ENCODE measurements around the gene RPL29. TPM values are rescaled to one million over a fixed set of nuclear protein-coding genes. Genes with fewer than 3 reads are reported as not detected.
"Not testable (repeated sequence)": the region's sequence is repeated elsewhere in the genome, so short reads cannot be mapped to it uniquely, and the experiment has no call there.

The RPL29 gene
- total and polyA plus RNA-seq, 5 donors from 2014 or later = 1,128 to 1,661 (median 1,243) TPM

DNA sequence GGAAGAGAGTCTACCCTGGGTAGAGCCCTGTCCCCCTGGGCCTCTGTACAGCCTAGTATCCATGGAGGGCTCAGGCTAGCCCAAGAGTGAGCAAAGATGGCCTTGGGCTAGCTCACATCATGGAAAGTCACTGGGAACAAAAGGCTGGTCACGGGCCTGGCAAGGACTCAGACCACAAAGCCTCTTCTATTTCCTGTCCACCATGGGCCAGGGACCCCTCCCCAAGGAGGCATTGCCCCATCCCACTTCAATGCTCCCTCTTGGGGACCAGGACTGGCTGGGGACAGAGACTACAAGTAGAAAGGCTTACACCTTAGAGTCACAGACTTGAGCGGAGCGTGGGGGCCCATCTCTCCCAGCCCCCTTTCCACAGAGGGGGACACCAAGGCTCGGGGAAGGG lies 43.7 kb upstream of the RPL29 start:
- DNase-seq (no peak), ATAC-seq (ENCODE audit: low read depth in 2 of 2) (no peak)
- no peaks in the 10 kb centered on the region for H3K27me3 Mint-ChIP-seq
- no peaks in the 10 kb centered on the region for H3K36me3 ChIP-seq (ENCODE audit: control insufficient read depth, insufficient read depth, low read length)
- H3K27ac ChIP-seq (ENCODE audit: insufficient read depth, low read length, poor library complexity, severe bottlenecking) = no peak overlapping the region
- H3K27ac Mint-ChIP-seq = no peak overlapping the region
- no peak overlapping the region for H3K4me3 ChIP-seq (ENCODE audit: low read depth, low read length)
- no peaks in the 10 kb centered on the region for H3K9me3 ChIP-seq (ENCODE audit: control insufficient read depth in 2 of 2, low read length in 2 of 2)
- peaks cover 0 to 22% (median under 1%) of the 10 kb centered on the region in 4 donors for H3K4me1 Mint-ChIP-seq
- no peaks in the 10 kb centered on the region for H3K27me3 ChIP-seq (ENCODE audit: control insufficient read depth, insufficient read depth, low read length)
- H3K9me3 Mint-ChIP-seq = no peaks in the 10 kb centered on the region
- no peak overlapping the region for H3K4me3 Mint-ChIP-seq
- H3K36me3 Mint-ChIP-seq = no peaks in the 10 kb centered on the region
- no peaks in the 10 kb centered on the region for H3K4me1 ChIP-seq (ENCODE audit: control insufficient read depth, insufficient read depth, low read length, poor library complexity, severe bottlenecking)

DNA sequence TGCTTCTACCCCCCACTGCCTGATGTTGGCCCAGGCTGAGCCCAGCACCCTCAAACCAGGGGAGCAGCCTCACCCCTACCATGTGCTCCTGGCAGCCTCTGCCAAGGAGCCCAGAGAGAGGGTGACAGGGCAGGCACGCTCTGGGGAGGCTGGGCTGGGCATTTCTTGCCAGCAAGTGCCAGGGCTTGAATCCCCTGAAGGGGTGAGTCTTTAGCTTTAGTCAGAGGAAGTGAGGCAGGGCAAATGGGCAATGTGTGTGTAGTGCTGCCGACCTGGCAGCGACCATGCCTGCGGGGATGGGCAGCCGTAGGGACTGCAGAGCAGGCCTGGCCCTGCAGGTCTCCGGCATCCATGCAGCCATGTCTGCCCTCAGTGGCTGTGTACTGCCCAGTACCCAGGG lies 42.5 kb upstream of the RPL29 start:
- ATAC-seq (ENCODE audit: low read depth in 2 of 2) = no peak

DNA sequence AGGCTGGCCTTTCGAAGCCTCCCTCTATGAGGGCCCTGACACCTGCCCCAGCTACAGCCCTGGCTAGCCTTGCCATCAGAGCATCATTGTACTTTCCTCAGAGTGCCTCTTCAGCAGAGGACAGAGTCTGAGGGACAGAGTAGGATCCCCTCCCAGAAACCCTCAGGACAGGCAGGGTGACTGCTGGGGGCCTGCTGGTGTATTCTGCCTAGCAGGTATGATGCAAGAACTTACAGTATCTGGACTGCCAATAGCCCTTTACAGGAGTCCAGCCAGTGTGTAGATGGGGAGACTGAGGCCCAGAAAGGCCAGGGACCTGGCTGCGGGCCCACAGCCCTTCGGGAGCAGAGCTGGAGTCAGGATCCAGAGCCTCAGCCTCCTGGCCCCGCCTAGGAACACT lies 41.6 kb upstream of the RPL29 start:
- Histone ChIP-seq H3K4me3 (ENCODE audit: low read depth, low read length) (no peak overlapping the region), H3K9me3 (ENCODE audit: control insufficient read depth in 2 of 2, low read length in 2 of 2) (no peaks in the 10 kb centered on the region)
- H3K27ac Mint-ChIP-seq = peak overlapping the region in 1 of 3 donors; percentile 55

More for the DNA sequence above, 42.5 kb upstream of the RPL29 start:
- no peaks in the 10 kb centered on the region for H3K27me3 Mint-ChIP-seq
- no peaks in the 10 kb centered on the region for H3K36me3 Mint-ChIP-seq
- H3K9me3 ChIP-seq (ENCODE audit: control insufficient read depth in 2 of 2, low read length in 2 of 2) = no peaks in the 10 kb centered on the region
- no peak overlapping the region for H3K4me3 ChIP-seq (ENCODE audit: low read depth, low read length)
- H3K36me3 ChIP-seq (ENCODE audit: control insufficient read depth, insufficient read depth, low read length) = no peaks in the 10 kb centered on the region
- no peaks in the 10 kb centered on the region for H3K4me1 ChIP-seq (ENCODE audit: control insufficient read depth, insufficient read depth, low read length, poor library complexity, severe bottlenecking)
- no peak for DNase-seq
- no peak overlapping the region for H3K4me3 Mint-ChIP-seq
- H3K27ac ChIP-seq (ENCODE audit: insufficient read depth, low read length, poor library complexity, severe bottlenecking) = no peak overlapping the region
- H3K9me3 Mint-ChIP-seq = no peaks in the 10 kb centered on the region
- H3K4me1 Mint-ChIP-seq = peaks cover 0 to 16% (median under 1%) of the 10 kb centered on the region in 4 donors
- no peak overlapping the region for H3K27ac Mint-ChIP-seq
- no peaks in the 10 kb centered on the region for H3K27me3 ChIP-seq (ENCODE audit: control insufficient read depth, insufficient read depth, low read length)

DNA sequence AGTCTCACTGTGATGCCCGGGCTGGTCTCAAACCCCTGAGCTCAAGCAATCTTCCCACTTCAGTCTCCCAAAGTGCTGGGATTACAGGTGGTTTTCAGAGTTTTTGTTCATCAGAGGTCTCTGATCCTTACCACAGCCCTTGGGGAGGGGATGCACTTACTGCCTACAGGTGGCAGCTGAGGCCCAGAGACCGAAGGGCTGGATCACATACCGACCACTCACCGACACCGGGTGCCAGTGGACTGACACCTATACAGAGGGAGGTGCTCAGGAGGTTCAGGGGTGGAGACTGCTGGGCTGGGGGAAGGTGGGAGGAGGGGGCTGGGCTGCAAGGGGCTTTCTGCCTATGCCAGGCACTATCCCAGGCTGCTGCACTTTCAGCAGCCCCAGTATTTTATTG lies 41.1 kb upstream of the RPL29 start:
- Histone ChIP-seq H3K27ac (ENCODE audit: insufficient read depth, low read length, poor library complexity, severe bottlenecking) (no peak overlapping the region), H3K36me3 (ENCODE audit: control insufficient read depth, insufficient read depth, low read length) (no peaks in the 10 kb centered on the region), H3K27me3 (ENCODE audit: control insufficient read depth, insufficient read depth, low read length) (no peaks in the 10 kb centered on the region), H3K9me3 (ENCODE audit: control insufficient read depth in 2 of 2, low read length in 2 of 2) (no peaks in the 10 kb centered on the region), H3K4me3 (ENCODE audit: low read depth, low read length) (no peak overlapping the region), H3K4me1 (ENCODE audit: control insufficient read depth, insufficient read depth, low read length, poor library complexity, severe bottlenecking) (no peaks in the 10 kb centered on the region)
- H3K27ac Mint-ChIP-seq = peak overlapping the region in 1 of 3 donors; percentile 52
- ATAC-seq (ENCODE audit: low read depth in 2 of 2) (peak; percentile 36 to 57), DNase-seq (peak in 1 of 3 donors; percentile 41)
- no peaks in the 10 kb centered on the region for H3K36me3 Mint-ChIP-seq
- H3K27me3 Mint-ChIP-seq = no peaks in the 10 kb centered on the region
- H3K4me1 Mint-ChIP-seq = peaks cover 0 to 8% (median under 1%) of the 10 kb centered on the region in 4 donors
- peak overlapping the region in 1 of 4 donors; percentile 74 for H3K4me3 Mint-ChIP-seq
- no peaks in the 10 kb centered on the region for H3K9me3 Mint-ChIP-seq

More for the DNA sequence above, 41.6 kb upstream of the RPL29 start:
- no peak for DNase-seq
- Mint-ChIP-seq H3K36me3 (no peaks in the 10 kb centered on the region), H3K27me3 (no peaks in the 10 kb centered on the region), H3K9me3 (no peaks in the 10 kb centered on the region), H3K4me3 (no peak overlapping the region), H3K4me1 (peaks cover 0 to 13% (median under 1%) of the 10 kb centered on the region in 4 donors)
- ATAC-seq (ENCODE audit: low read depth in 2 of 2) = no peak
- Histone ChIP-seq H3K27ac (ENCODE audit: insufficient read depth, low read length, poor library complexity, severe bottlenecking) (no peak overlapping the region), H3K36me3 (ENCODE audit: control insufficient read depth, insufficient read depth, low read length) (no peaks in the 10 kb centered on the region), H3K4me1 (ENCODE audit: control insufficient read depth, insufficient read depth, low read length, poor library complexity, severe bottlenecking) (no peaks in the 10 kb centered on the region), H3K27me3 (ENCODE audit: control insufficient read depth, insufficient read depth, low read length) (no peaks in the 10 kb centered on the region)

DNA sequence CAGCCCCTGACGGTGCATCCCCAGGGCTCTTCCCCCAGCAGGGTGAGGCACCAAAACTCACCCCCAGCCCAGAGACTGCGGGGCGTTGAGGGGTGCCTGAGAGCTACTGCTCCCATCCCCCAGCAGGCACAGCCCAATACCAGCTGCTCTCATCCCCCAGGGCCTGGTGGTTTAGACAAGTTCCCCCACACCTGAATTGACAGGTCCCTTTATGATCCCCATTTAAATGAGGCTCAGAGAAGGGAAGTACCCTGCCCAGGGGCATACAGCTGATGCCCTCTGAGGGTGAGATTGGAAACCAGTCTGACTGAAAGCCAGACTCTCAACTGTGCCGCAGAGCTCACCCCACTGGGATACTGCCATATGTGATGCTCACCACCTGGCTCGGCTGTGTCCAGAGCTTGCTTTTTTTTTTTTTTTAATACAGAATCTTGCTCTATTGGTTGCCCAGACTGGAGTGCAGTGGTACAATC lies 40.6 kb upstream of the RPL29 start:
- Histone ChIP-seq H3K36me3 (ENCODE audit: control insufficient read depth, insufficient read depth, low read length) (no peaks in the 10 kb centered on the region), H3K27me3 (ENCODE audit: control insufficient read depth, insufficient read depth, low read length) (no peaks in the 10 kb centered on the region), H3K9me3 (ENCODE audit: control insufficient read depth in 2 of 2, low read length in 2 of 2) (no peaks in the 10 kb centered on the region), H3K4me1 (ENCODE audit: control insufficient read depth, insufficient read depth, low read length, poor library complexity, severe bottlenecking) (no peaks in the 10 kb centered on the region), H3K4me3 (ENCODE audit: low read depth, low read length) (no peak overlapping the region), H3K27ac (ENCODE audit: insufficient read depth, low read length, poor library complexity, severe bottlenecking) (no peak overlapping the region)
- Mint-ChIP-seq H3K4me1 (peaks cover 0 to 6% (median 0%) of the 10 kb centered on the region in 4 donors), H3K36me3 (no peaks in the 10 kb centered on the region), H3K4me3 (no peak overlapping the region), H3K27me3 (no peaks in the 10 kb centered on the region), H3K9me3 (no peaks in the 10 kb centered on the region), H3K27ac (peak overlapping the region in 1 of 3 donors; percentile 52)
- DNase-seq (no peak), ATAC-seq (ENCODE audit: low read depth in 2 of 2) (no peak)

DNA sequence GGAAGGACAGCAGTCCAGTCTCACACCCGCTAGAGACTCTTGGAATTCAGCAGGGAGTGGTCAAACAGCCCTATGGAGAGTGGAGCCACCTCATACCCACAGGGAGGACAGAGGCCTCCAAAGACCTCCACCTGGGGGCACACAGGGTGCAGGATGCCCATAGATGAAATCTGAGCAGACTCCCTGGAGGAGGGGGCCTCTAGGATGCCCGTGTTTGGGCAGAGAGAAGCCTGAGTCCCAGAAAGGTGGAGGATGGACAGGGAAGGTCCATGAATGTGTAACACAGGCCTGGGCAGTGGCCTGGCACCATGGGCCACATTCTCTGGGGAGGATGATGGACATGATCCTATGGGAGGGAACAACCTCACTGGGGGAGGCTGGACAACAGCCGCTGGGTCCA lies 39.0 kb upstream of the RPL29 start:
- no peaks in the 10 kb centered on the region for H3K36me3 Mint-ChIP-seq
- H3K36me3 ChIP-seq (ENCODE audit: control insufficient read depth, insufficient read depth, low read length) = no peaks in the 10 kb centered on the region
- no peaks in the 10 kb centered on the region for H3K9me3 ChIP-seq (ENCODE audit: control insufficient read depth in 2 of 2, low read length in 2 of 2)
- H3K27me3 Mint-ChIP-seq = peaks cover 4% of the 10 kb centered on the region
- no peak overlapping the region for H3K27ac Mint-ChIP-seq
- no peak overlapping the region for H3K4me3 Mint-ChIP-seq
- no peaks in the 10 kb centered on the region for H3K4me1 ChIP-seq (ENCODE audit: control insufficient read depth, insufficient read depth, low read length, poor library complexity, severe bottlenecking)
- H3K4me3 ChIP-seq (ENCODE audit: low read depth, low read length) = no peak overlapping the region
- no peaks in the 10 kb centered on the region for H3K27me3 ChIP-seq (ENCODE audit: control insufficient read depth, insufficient read depth, low read length)
- DNase-seq (no peak), ATAC-seq (ENCODE audit: low read depth in 2 of 2) (no peak)
- H3K9me3 Mint-ChIP-seq = no peaks in the 10 kb centered on the region
- no peak overlapping the region for H3K27ac ChIP-seq (ENCODE audit: insufficient read depth, low read length, poor library complexity, severe bottlenecking)
- no peaks in the 10 kb centered on the region for H3K4me1 Mint-ChIP-seq

DNA sequence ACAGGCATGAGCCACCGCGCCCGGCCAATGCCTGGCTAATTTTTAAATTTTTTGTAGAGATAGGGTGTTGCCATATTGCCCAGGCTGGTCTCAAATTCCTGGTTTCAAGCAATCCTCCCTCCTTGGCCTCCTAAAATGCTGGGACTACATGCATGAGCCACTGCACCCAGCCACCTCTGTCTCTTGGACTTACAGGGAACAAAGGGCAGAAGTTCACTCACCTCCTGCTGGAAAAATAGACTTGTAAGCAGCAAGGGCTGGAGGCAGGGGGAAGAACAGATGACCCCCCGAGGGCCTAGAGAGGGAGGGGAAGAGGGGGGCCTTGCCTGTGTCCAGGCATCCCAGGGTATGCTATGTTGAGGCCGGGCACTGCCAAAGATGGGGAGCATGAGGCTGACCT lies 38.5 kb upstream of the RPL29 start:
- no peak overlapping the region for H3K4me3 Mint-ChIP-seq
- H3K27ac ChIP-seq (ENCODE audit: insufficient read depth, low read length, poor library complexity, severe bottlenecking) = no peak overlapping the region
- H3K36me3 Mint-ChIP-seq = no peaks in the 10 kb centered on the region
- H3K4me1 Mint-ChIP-seq = no peaks in the 10 kb centered on the region
- no peaks in the 10 kb centered on the region for H3K27me3 ChIP-seq (ENCODE audit: control insufficient read depth, insufficient read depth, low read length)
- no peak overlapping the region for H3K4me3 ChIP-seq (ENCODE audit: low read depth, low read length)
- DNase-seq = no peak
- ATAC-seq (ENCODE audit: low read depth in 2 of 2) = no peak
- no peaks in the 10 kb centered on the region for H3K9me3 ChIP-seq (ENCODE audit: control insufficient read depth in 2 of 2, low read length in 2 of 2)
- no peaks in the 10 kb centered on the region for H3K36me3 ChIP-seq (ENCODE audit: control insufficient read depth, insufficient read depth, low read length)
- H3K27ac Mint-ChIP-seq = no peak overlapping the region
- no peaks in the 10 kb centered on the region for H3K9me3 Mint-ChIP-seq
- no peaks in the 10 kb centered on the region for H3K4me1 ChIP-seq (ENCODE audit: control insufficient read depth, insufficient read depth, low read length, poor library complexity, severe bottlenecking)
- peaks cover 8% of the 10 kb centered on the region for H3K27me3 Mint-ChIP-seq

DNA sequence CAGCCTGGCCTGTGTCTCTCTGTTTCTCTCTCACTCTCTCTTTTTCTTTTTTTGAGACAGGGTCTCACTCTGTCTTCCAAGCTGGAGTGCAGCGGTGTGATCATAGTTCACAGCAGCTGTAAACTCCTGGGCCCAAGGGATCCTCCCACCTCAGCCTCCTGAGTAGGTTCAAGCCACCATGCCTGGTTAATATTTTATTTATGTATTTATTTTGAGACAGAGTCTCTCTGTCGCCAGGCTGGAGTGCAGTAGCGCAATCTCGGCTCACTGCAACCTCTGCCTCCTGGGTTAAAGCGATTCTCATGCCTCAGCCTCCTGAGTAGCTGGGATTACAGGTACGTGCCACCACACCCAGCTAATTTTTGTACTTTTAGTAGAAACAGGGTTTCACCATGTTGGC lies 38.1 kb upstream of the RPL29 start:
- not testable (repeated sequence) for H3K27me3 ChIP-seq (ENCODE audit: control insufficient read depth, insufficient read depth, low read length); ATAC-seq (ENCODE audit: low read depth in 2 of 2); H3K27ac Mint-ChIP-seq; H3K9me3 Mint-ChIP-seq; DNase-seq; H3K4me3 ChIP-seq (ENCODE audit: low read depth, low read length); H3K36me3 Mint-ChIP-seq; H3K36me3 ChIP-seq (ENCODE audit: control insufficient read depth, insufficient read depth, low read length); H3K4me1 ChIP-seq (ENCODE audit: control insufficient read depth, insufficient read depth, low read length, poor library complexity, severe bottlenecking); H3K9me3 ChIP-seq (ENCODE audit: control insufficient read depth in 2 of 2, low read length in 2 of 2); H3K27ac ChIP-seq (ENCODE audit: insufficient read depth, low read length, poor library complexity, severe bottlenecking); H3K4me1 Mint-ChIP-seq; H3K4me3 Mint-ChIP-seq; H3K27me3 Mint-ChIP-seq
